Ascending aorta (tissue), 2 donors: ENCODE measurements around the gene OR4D2. TPM values are rescaled to one million over a fixed set of nuclear protein-coding genes. Genes with fewer than 3 reads are reported as not detected.
"Not testable (repeated sequence)": the region's sequence is repeated elsewhere in the genome, so short reads cannot be mapped to it uniquely, and the experiment has no call there.

Experiments
- DNase-seq, 2 donors: peaks; one replicate each; pipeline ENCODE4 v3.0.0-alpha.2; 2019; ENCODE audit warnings: low spot score in 2 of 2
- H3K27ac ChIP-seq, 2 donors: fragments of 200-600 bp; sonication (generic); one replicate each; pipeline ENCODE4 v1.5.1; 2016 to 2017; ENCODE audit warnings: mild to moderate bottlenecking in 1 of 2
- H3K27me3 ChIP-seq: fragments of 200-600 bp; sonication (generic); one replicate; pipeline ENCODE4 v1.5.1; 2017
- H3K36me3 ChIP-seq, 2 donors: fragments of 200-600 bp; sonication (generic); one replicate each; pipeline ENCODE4 v1.5.1; 2016
- H3K4me1 ChIP-seq, 2 donors: fragments of 200-600 bp; sonication (generic); one replicate each; pipeline ENCODE4 v1.5.1; 2016 to 2017; ENCODE audit warnings: mild to moderate bottlenecking in 1 of 2
- H3K4me3 ChIP-seq, 2 donors: fragments of 200-600 bp; sonication (generic); one replicate each; pipeline ENCODE4 v1.5.1; 2016 to 2017; ENCODE audit warnings: mild to moderate bottlenecking in 1 of 2
- H3K9me3 ChIP-seq, 2 donors: fragments of 200-600 bp; sonication (generic); one replicate each; pipeline ENCODE4 v1.5.1; 2016
- CTCF ChIP-seq, 3 experiments: fragments of 200-600 bp in 2 of 3; fragments of 450-650 bp in 1 of 3; sonication (generic) in 2 of 3; IDR thresholded peaks; one replicate each; pipeline ENCODE4 v1.5.1; 2016 to 2019; ENCODE audit warnings: antibody characterized with exemption in 3 of 3, mild to moderate bottlenecking in 1 of 3, moderate library complexity in 1 of 3
- intact Hi-C: fragments of 100-400 bp; cut with DNase I; formaldehyde crosslinking; loops from one replicate; pipeline ENCODE4 v1.15.1; 2023
- total RNA-seq: library from RNA; depleted of rRNA; stranded (reverse); fragments of >200 nt; gene quantifications from one replicate; pipeline ENCODE4 v1.1.0, GENCODE V29; 2016

OR4D2 gene
- not detected for total RNA-seq

DNA sequence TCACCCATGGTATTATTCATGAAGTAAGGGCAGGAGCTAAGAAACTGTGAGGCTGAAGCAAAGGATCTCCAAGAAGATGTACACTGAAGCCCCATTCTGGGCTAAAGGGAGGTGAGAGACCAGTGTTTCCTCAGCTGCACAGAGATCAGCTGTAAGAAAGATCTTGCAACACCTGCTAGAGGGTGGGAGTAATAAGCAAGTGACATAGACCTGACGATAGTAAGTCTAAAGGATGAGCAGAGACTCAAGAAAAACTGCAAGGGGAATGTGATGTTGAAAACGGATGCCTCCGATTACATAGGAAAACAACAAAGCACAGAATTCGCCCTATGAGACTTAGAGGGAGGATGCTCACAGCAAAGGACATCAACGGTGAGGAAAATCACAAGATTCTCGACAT, at the start of gene OR4D2:
Gene OR4D2 (plus strand): TSS at position 301 of the 400 bp plus-strand sequence. CDS start 2,674 bp downstream, outside the sequence.
- Histone ChIP-seq H3K27me3 (no peaks in the 10 kb centered on the region), H3K9me3 (no peaks in the 10 kb centered on the region), H3K4me3 (no peak within 1 kb of the TSS), H3K4me1 (no peaks in the 10 kb centered on the region), H3K36me3 (no peaks in the 10 kb centered on the region), H3K27ac (no peak within 1 kb of the TSS)
- no peak for DNase-seq
- intact Hi-C loops = no loop called here
- TF ChIP-seq CTCF (IDR thresholded peaks at IDR 0.05) = no peak

DNA sequence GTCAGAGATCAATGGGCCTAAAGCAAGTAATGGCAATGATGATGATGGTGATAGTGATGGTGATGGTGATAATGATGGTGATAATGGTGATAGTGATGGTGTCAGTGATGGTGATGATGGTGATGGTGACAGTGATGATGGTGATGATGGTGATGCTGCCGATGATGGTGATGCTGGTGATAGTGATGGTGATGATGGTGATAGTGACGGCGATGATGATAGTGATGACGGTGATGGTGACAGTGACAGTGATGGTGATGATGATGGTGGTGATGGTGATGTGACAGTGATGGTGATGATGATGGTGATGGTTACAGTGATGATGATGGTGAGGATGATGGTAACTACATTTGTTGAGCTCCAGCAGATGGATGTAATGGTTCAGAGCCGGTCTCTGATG, 49.4 kb upstream of the OR4D2 start:
- Histone ChIP-seq H3K36me3 (no peaks in the 10 kb centered on the region), H3K27me3 (no peaks in the 10 kb centered on the region), H3K27ac (no peak overlapping the region), H3K4me3 (no peak overlapping the region), H3K9me3 (no peaks in the 10 kb centered on the region), H3K4me1 (no peaks in the 10 kb centered on the region)
- DNase-seq = no peak
- intact Hi-C loops = loop anchor here (10.0 kb wide), 1 partner anchor 873 kb away; no protein-coding TSS in a partner anchor
- no peak for TF ChIP-seq CTCF (IDR thresholded peaks at IDR 0.05)

- intact Hi-C loops = loop anchor here (10.0 kb wide), 1 partner anchor 875 kb away; no protein-coding TSS in a partner anchor
- TF ChIP-seq CTCF (IDR thresholded peaks at IDR 0.05) = no peak
- no peaks in the 10 kb centered on the region for H3K9me3 ChIP-seq
- H3K36me3 ChIP-seq = no peaks in the 10 kb centered on the region
- no peak overlapping the region for H3K27ac ChIP-seq
- H3K27me3 ChIP-seq = no peaks in the 10 kb centered on the region
- no peaks in the 10 kb centered on the region for H3K4me1 ChIP-seq
- no peak overlapping the region for H3K4me3 ChIP-seq
- DNase-seq = no peak
Measured at GRCh38 chr17:58119491-58119890, 47.3 kb upstream of the OR4D2 start.

GRCh38 chr17:58120195-58120822, 46.5 kb upstream of the OR4D2 start:
- H3K27ac ChIP-seq = no peak overlapping the region
- intact Hi-C loops = no loop called here
- DNase-seq = no peak
- no peaks in the 10 kb centered on the region for H3K4me1 ChIP-seq
- no peaks in the 10 kb centered on the region for H3K36me3 ChIP-seq
- no peaks in the 10 kb centered on the region for H3K27me3 ChIP-seq
- H3K4me3 ChIP-seq = no peak overlapping the region
- H3K9me3 ChIP-seq = no peaks in the 10 kb centered on the region
- TF ChIP-seq CTCF (IDR thresholded peaks at IDR 0.05) = no peak

- Histone ChIP-seq H3K36me3 (no peaks in the 10 kb centered on the region), H3K9me3 (no peaks in the 10 kb centered on the region), H3K27me3 (no peaks in the 10 kb centered on the region), H3K4me3 (no peak overlapping the region), H3K27ac (no peak overlapping the region), H3K4me1 (no peaks in the 10 kb centered on the region)
- no peak for TF ChIP-seq CTCF (IDR thresholded peaks at IDR 0.05)
- intact Hi-C loops = no loop called here
- DNase-seq = no peak
Measured at GRCh38 chr17:58121925-58122324, 44.9 kb upstream of the OR4D2 start.

DNA sequence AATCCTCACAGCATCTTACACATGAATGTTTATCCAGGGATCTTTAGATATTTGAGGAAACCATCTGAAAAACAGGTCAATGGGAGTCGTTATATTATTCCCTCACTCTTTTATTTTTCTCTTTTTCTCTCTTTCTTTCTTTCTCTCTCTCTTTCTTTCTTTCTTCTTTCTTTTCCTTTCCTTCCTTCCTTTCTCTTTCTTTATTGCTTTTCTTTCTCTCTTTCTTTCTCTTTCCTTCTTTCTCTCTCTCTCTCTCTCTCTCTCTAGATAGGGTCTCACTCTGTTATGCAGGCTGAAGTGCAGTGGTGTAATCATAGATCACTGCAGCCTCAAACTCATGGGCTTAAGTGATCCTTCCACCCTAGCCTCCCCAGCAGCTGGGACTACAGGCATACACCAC, 38.9 kb upstream of the OR4D2 start:
- no peaks in the 10 kb centered on the region for H3K4me1 ChIP-seq
- no peak for DNase-seq
- no peaks in the 10 kb centered on the region for H3K36me3 ChIP-seq
- no peak overlapping the region for H3K27ac ChIP-seq
- no peaks in the 10 kb centered on the region for H3K27me3 ChIP-seq
- intact Hi-C loops = no loop called here
- no peak overlapping the region for H3K4me3 ChIP-seq
- no peaks in the 10 kb centered on the region for H3K9me3 ChIP-seq
- TF ChIP-seq CTCF (IDR thresholded peaks at IDR 0.05) = no peak

DNA sequence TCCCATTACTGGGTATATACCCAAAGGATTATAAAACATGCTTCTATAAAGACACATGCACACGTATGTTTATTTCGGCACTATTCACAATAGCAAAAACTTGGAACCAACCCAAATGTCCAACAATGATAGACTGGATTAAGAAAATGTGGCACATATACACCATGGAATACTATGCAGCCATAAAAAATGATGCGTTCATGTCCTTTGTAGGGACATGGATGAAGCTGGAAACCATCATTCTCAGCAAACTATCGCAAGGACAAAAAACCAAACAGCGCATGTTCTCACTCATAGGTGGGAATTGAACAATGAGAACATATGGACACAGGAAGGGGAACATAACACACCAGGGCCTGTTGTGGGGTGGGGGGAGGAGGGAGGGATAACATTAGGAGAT, 34.1 kb upstream of the OR4D2 start:
- H3K27ac ChIP-seq, H3K27me3 ChIP-seq, H3K9me3 ChIP-seq, H3K4me3 ChIP-seq, H3K36me3 ChIP-seq, DNase-seq, H3K4me1 ChIP-seq, intact Hi-C loops: not testable (repeated sequence)
